ENCODE data around the gene TMEM167B. TPM values are rescaled to one million over a fixed set of nuclear protein-coding genes. Genes with fewer than 3 reads are reported as not detected.

TMEM167B gene
- total RNA-seq, 2 donors from 2014 or later = 33.6 to 33.9 TPM

GRCh38 chr1:109111386-109112055, 21.0 kb downstream of the TMEM167B start:
- DNase-seq (ENCODE audit: low spot score) = no peak
- intact Hi-C loops (cut with DNase I) = no loop called here

- intact Hi-C loops (cut with DNase I) = no loop called here
- no peak for DNase-seq (ENCODE audit: low spot score)
Measured at GRCh38 chr1:109112056-109112651, 21.6 kb downstream of the TMEM167B start.

GRCh38 chr1:109112652-109113285, 22.2 kb downstream of the TMEM167B start:
- intact Hi-C loops (cut with DNase I) = no loop called here
- DNase-seq (ENCODE audit: low spot score) = peak; percentile 98

GRCh38 chr1:109113590-109114341, 23.2 kb downstream of the TMEM167B start, which contains the start of gene ELAPOR1:
ELAPOR1 (plus strand) TSS chr1:109114115; CDS start chr1:109114184, 69 bp downstream.
- DNase-seq (ENCODE audit: low spot score) = peak; percentile 83
- intact Hi-C loops (cut with DNase I) = no loop called here

GRCh38 chr1:109114342-109114674, 23.7 kb downstream of the TMEM167B start:
- DNase-seq (ENCODE audit: low spot score) = no peak
- intact Hi-C loops (cut with DNase I) = no loop called here

- DNase-seq (ENCODE audit: low spot score) = no peak
- intact Hi-C loops (cut with DNase I) = no loop called here
Measured at GRCh38 chr1:109115685-109116084, 25.1 kb downstream of the TMEM167B start.

GRCh38 chr1:109116286-109116685, 25.7 kb downstream of the TMEM167B start:
- DNase-seq (ENCODE audit: low spot score) = no peak
- intact Hi-C loops (cut with DNase I) = no loop called here

- intact Hi-C loops (cut with DNase I) = no loop called here
Measured at GRCh38 chr1:109118089-109118488, 27.5 kb downstream of the TMEM167B start.

GRCh38 chr1:109120356-109120755, 29.8 kb downstream of the TMEM167B start:
- intact Hi-C loops (cut with DNase I) = no loop called here
- no peak for DNase-seq (ENCODE audit: low spot score)

More at GRCh38 chr1:109118089-109118488, 27.5 kb downstream of the TMEM167B start:
- DNase-seq (ENCODE audit: low spot score) = no peak

- no peak for DNase-seq (ENCODE audit: low spot score)
- intact Hi-C loops (cut with DNase I) = no loop called here
Measured at GRCh38 chr1:109131059-109131458, 40.5 kb downstream of the TMEM167B start.

GRCh38 chr1:109131800-109132199, 41.2 kb downstream of the TMEM167B start:
- intact Hi-C loops (cut with DNase I) = no loop called here

GRCh38 chr1:109133002-109133706, 42.6 kb downstream of the TMEM167B start:
- intact Hi-C loops (cut with DNase I) = no loop called here
- no peak for DNase-seq (ENCODE audit: low spot score)

More at GRCh38 chr1:109131800-109132199, 41.2 kb downstream of the TMEM167B start:
- no peak for DNase-seq (ENCODE audit: low spot score)

GRCh38 chr1:109133815-109134214, 43.3 kb downstream of the TMEM167B start:
- DNase-seq (ENCODE audit: low spot score) = peak; percentile 86
- intact Hi-C loops (cut with DNase I) = no loop called here

GRCh38 chr1:109134423-109134822, 43.9 kb downstream of the TMEM167B start:
- intact Hi-C loops (cut with DNase I) = no loop called here

GRCh38 chr1:109135940-109136339, 45.4 kb downstream of the TMEM167B start:
- intact Hi-C loops (cut with DNase I) = no loop called here
- DNase-seq (ENCODE audit: low spot score) = no peak

More at GRCh38 chr1:109134423-109134822, 43.9 kb downstream of the TMEM167B start:
- DNase-seq (ENCODE audit: low spot score) = no peak

GRCh38 chr1:109136766-109137165, 46.2 kb downstream of the TMEM167B start:
- intact Hi-C loops (cut with DNase I) = no loop called here
- no peak for DNase-seq (ENCODE audit: low spot score)

- intact Hi-C loops (cut with DNase I) = no loop called here
Measured at GRCh38 chr1:109137958-109138357, 47.4 kb downstream of the TMEM167B start.

GRCh38 chr1:109138358-109138757, 47.8 kb downstream of the TMEM167B start:
- intact Hi-C loops (cut with DNase I) = no loop called here

More at GRCh38 chr1:109137958-109138357, 47.4 kb downstream of the TMEM167B start:
- DNase-seq (ENCODE audit: low spot score) = no peak

GRCh38 chr1:109140392-109140791, 49.8 kb downstream of the TMEM167B start:
- intact Hi-C loops (cut with DNase I) = no loop called here
- DNase-seq (ENCODE audit: low spot score) = no peak

More at GRCh38 chr1:109138358-109138757, 47.8 kb downstream of the TMEM167B start:
- no peak for DNase-seq (ENCODE audit: low spot score)

Measured in posterior vena cava (tissue), 2 donors.